ENCODE data around the gene SPARCL1.

SPARCL1 gene

DNA sequence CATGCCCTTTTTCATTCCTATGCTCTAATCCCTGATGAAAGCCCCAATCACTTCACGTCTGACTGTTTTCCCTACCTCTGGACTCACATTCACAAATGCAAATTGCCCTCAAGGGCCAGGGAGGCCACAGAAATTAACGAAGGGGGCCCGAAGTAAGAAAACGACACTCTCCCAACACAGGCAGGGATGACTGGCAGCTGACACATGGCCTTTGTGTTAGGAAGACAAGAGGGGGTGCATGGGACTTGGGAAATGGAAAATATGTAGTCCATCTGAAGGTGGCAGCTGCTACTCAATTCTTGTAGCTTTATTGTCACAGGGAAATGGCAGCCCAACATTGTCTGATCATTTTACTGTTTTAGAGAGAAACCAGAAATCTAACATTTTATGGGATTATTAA is 12.3 kb upstream of the SPARCL1 start:
- DNase-seq = no peak

DNA sequence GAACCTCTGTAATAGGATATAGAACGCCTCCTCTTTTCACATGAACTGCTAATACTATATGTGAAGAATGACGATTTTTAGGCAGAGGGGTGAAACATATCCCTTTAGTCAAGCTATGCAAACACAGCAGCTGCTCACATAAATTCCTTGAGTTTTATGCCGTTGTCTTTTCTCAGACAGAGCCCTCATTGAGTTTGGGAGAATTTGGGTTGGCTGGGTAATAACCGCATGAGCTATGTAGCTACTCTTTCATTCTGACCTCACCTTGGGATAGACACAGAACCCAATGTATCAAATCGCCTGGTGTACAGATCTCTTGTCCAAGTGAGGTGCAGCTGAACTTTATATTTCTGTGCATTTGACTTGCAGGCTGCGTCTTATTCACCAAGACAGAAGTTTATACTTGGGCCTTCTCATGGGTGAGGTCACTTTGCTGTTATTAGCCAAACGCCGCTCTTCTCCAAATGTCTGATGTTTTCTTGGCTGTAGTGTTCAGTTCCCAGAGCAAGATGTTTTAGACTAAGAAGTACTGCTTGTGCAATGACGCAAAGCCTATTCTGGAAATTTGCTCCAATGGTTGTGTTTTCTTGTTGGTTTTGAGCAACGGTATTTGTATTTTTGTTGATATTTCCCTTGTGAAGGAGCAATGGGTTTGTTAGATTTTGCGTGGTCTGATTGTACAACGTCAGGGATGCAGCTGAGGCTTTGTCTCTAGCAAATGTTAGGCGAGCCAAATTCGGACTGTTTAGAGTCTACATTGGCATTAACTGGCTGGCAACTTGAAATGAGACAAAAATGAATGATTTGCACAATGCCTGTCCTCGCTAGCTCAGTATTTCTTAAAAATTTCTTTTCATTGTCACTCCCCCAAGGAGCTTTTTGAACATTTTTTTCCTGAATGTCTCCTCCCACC is 11.2 kb upstream of the SPARCL1 start:
- DNase-seq = no peak

DNA sequence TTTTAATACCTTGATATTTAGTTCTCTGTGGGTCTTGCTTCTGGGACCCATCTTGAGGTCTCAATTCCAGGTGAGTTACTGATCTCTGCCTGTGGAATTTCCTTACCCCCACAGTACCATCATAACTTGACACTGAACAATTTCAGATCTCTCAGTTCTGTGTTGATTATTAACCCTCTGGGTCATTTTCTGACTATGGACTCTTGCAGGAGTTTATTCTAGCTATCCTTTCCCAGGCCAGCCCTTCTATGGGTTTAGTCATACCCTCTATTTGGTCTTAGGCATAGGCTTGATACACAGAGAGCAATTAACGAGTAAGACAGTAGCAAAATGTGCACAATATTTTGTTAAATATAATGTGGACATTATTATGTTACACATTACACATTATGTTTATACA is 3.7 kb upstream of the SPARCL1 start:
- no peak for DNase-seq

DNA sequence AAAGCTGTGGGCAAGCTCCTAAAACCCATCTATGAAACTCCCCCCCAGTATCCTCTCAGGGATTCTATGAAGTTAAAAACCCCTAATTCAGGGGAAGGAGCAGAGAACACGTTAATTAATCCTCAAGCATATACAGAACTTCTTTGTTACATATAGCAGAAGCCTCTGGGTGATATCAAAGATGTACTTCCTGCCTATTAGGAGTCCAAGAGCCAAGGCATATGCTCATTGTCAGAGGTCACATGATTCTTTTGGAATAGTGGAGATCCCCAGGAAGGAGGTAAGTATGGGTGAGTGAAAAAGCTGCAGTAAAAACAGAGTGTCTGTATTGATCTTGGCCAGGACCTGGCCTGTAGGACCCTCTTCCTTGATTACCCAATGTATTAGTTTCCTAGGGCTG is 2.9 kb upstream of the SPARCL1 start:
- DNase-seq = no peak

DNA sequence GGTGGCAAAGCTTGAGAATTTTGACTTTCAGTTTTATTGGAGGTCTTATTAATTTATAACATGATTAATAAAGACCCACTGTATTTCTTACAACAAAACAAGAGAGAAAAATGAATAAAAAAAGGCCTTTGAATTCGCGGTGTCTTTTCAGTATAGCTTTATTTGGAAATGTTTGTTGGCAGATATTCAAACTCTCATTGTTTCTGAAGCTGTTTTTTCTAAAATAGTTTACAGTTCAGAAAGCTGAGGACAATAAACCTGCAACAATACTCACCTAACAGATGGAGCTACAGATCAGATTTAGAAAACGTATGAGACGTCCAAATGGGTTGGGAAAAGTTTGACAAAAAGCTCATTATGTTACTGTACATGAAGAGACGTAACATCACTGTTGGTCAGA is 2.4 kb upstream of the SPARCL1 start:
- DNase-seq = no peak

DNA sequence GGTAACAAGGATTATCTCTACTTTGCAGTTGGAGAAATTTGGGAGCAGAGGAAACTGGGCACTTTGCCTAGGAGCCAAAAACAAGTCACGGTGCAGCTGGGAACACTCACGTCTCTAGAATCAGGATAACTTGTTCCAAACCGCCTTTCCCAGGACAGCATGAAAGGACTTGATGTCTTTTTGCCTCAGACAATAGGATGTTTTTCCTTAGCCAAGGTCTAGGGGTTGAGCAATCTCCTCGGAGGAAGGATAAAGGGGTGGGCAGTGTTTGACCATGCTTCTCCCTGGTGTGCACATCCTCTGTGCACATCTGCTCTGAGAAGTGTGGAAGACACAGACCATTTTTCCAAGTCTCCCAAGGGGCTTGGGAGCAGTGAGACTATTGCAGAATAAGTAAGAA is 1.7 kb upstream of the SPARCL1 start:
- no peak for DNase-seq

DNA sequence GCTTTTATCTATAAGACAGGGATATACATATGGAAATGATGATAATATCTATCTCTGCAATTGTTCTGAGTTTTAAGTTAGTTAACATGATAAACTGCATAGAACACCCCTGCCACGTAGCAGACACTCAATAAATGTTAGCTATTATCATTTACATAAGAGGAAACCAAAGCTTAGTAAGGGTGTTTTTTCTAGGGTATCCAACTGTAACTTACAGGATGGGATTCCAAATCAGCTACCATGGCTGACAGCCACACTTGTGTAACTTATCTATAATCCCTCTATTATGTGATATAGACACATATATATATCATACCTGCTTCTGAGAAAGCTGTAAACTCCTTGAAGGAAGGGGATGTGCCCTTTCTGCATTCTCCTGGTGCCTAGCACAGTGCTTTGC is 1.1 kb upstream of the SPARCL1 start:
- no peak for DNase-seq

DNA sequence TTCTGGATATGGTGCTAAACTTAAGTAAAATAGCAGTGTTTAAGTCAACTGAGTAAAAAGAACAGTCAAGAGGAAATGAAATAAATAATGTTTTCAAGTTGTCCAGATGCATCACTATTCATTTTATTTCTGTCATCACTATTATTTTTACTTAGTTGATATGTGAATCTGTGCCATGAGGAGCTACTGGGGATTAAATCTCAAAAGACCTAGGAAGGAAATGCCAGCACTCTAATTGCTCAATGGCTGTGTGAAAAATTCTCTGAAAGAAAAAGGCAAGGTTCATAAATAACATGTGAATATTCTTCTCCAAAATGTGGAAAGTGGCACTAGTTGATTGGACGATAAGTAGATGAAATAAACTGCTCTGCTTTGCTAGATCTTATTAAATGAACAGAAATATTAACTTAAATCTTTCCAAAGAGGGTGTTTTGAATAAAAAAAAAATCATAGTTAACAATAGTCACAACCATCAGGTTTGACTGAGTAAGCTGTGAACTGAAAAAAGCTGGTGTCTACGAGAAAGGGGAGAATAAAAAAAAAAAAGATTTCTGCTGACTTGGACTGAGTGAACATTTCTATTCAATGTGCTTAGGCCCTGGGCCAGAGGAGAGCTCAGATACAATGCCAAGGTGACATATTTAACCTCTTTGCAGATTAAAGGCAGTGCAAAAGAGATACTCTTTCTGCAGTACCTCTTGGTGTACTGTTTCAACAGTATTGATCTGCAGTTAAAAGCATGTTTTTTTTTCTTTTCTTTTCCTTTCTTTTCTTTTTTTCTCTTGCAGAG is 1.6 kb downstream of the SPARCL1 start:
- no peak for DNase-seq

DNA sequence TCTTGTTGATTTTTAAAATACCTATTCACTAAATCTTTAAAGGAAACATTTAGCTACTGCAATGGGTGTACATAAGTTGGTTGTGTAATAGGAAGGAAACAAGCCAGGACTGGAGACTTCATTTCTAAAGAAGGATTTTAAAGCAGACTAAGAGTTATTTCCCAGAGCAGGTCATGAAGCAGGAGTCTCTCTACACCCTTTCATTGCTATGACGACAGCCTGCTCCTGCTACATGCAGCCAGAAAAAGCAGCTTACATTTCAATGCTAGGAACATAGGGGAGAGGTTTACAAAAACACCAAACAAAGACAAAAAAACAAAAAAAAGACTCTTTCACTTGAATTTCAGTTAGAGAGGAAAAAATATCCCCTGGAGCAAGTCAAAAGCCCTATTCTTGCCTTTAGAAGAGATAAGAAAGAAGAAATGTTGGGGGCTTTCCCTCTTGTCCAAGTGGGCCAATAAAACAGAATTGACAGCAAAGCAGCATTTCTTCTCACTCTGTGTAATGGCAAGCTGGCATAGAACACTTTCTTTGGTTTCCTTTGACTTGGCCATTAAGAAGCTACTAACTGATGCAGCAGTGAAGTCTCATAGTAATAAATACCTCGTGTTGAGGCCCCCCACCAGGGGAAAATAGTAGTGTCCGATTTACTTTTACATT is 3.4 kb downstream of the SPARCL1 start:
- no peak for DNase-seq

DNA sequence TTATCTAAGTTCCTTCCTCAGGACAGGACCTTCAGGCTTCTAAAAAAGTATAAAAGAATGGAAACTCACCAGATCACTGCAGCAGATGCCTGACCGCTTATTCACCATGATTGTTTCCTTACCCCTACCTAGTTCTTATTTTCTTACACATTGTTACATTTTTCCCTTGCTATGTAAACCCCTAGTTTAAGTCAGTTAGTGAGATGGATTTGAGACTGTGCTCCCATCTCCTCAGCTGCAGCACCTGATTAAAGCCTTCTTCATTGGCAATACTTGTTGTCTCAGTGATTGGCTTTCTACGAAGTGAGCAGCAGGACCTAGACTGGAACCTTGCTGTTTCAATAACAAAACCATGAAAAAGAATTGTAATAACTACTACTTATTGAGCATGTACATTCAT is 4.7 kb downstream of the SPARCL1 start:
- no peak for DNase-seq

DNA sequence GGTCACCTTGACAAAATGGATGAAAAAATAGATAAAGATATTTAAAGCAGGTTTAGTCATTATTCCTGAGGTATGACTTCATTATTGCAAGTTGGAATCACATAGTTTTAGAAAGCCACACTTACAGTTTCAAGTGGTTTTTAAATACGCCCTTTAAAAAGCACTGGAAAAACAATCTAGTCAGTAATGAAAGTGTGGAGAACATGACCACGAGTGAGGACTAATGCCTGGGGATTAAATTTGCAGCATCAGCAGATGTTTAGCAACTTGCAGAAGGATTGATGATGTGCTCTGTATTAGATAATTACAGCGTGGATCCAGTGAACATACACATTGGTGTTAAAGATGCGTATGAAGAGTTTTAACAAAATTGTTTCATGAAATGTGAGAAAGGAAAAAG is 5.9 kb downstream of the SPARCL1 start:
- no peak for DNase-seq

DNA sequence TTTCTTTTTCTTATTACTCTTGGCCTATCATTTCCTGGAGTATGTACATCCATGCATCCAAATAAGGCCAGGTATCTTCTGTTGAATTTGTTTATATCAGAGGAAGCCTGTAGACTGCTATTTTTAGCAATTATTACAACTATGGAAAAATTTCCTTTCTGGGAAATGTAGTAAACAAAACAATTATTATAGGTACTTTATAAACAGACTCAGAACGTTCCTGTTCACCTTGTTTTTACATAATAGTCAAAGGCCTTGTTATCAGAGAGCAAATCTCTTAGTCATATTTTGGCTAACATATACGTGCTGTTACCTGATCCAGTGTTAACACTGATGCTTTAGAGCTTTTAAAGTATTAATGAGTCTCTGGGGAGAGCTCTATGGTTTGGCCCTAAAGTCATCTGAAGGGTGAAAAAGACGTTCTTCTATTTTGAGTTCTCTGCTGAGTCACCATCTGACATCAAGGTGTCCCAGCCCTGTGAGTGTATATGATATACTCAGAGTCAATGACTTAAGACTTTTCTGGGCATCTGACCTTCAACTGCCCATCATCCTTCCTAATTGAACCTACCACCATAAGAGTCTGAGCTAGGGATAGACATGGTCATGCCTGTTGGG is 7.3 kb downstream of the SPARCL1 start:
- DNase-seq = no peak

DNA sequence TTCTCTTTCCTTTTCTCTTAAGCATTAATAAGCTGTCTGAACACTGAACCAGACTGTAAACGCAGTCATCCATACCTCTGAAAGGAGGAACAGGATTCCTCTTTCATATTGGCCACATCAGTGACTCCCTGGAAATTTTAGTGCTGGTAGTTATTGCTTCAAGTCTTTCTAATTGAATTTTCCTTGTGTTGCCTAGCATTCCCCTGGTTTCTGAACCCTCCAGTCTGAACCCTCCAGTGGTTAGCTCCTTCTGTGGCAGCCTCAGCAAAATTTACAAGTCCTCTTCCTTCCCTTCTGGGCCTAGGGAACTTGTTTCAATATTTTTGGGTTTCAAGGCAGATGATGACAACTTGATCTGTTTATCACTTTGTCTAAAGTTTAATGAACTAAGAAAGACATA is 7.9 kb downstream of the SPARCL1 start:
- DNase-seq = no peak

DNA sequence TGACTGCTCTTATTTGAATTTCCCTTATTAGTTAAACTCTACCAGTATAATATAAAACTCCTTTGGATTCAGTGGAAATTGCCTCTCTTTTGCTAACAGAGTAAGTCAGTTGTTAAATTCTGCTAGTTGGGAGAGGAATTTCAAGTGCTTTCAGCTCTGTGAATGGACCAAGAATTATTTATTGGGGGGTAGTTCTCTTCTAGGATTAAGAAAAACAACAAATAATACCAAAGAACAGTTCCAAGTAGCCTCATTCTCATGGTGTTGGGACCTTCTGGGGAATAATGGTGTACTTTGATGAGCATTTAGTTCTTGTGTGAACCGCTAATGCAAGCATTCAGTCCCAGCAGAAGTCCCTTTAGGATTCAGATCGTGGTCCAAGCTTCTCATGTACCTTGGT is 11.6 kb downstream of the SPARCL1 start:
- no peak for DNase-seq

DNA sequence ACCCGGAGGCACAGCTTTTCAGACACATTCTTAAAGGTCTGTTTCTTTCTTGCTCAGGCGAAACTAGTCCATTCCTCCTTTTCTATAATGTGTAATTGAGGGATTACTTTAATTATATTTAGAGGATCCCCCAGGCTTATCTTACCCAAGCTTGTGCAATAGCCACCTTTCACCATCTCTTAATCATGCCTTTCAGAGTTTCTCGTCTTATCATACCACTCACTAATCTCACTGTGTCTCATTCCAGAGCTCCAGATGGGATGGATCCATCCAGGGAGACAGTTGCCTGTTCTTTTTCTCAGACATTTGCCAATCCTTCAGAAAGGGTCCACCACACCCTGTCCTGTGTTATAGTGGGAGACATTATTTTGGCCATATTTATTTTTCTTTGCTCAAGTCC is 12.5 kb downstream of the SPARCL1 start:
- no peak for DNase-seq

DNA sequence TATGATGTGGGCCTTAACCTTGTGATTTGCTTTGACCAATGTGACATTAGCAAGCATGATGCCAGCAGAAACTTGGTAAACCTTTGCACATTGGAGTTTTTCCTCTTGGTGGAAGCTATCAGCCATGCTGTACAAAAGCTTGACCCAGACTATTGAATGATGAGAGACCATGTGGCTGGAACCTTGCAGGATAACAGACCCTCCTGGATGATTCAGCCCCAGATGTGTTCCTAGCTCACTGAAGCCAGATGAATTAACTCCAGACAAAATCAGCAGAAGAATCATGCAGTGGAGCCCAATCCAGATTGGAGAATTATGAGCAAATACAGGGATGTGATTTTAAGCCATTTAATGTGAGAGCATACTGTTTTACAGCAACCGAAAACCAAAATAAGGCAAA is 16.8 kb downstream of the SPARCL1 start:
- no peak for DNase-seq

DNA sequence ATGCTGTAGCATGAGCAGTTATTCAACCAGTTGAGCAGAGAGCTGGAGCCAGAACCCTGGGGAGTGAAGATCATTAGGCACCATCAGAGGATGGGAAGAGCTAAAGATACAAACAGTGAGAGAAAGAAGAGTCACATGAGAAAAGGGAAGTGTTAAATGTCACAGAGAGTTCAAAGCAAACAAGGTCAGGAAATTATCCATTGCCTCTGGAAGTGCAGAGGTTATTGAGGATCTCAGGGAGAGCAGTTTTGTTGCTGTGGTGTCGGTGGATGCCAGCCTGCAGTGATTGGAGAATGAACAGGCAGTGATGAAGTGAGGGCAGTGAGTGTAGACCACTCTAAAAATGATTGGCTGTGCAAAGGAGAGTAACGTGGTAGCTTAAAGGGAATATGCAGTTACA is 17.7 kb downstream of the SPARCL1 start:
- no peak for DNase-seq

DNA sequence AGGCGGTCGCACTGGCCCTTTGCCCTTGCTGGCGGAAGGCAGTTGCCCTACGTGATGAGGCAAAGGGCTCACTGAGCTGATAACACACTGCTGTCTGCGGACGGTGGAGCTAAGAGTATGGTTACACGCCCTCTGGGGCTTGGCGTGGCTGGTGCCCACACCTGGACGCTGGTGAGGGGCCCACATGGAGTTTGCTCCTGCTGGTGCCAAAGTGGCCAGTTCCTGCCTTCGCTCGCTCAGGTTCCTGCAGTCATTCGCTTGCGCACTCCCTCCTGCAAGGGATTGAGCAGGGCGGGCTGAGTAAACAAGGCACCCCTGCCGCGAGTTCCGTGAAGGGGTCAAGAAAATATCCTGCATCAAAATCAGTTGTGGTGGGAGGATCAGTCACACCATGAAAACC is 18.4 kb downstream of the SPARCL1 start:
- DNase-seq = no peak

DNA sequence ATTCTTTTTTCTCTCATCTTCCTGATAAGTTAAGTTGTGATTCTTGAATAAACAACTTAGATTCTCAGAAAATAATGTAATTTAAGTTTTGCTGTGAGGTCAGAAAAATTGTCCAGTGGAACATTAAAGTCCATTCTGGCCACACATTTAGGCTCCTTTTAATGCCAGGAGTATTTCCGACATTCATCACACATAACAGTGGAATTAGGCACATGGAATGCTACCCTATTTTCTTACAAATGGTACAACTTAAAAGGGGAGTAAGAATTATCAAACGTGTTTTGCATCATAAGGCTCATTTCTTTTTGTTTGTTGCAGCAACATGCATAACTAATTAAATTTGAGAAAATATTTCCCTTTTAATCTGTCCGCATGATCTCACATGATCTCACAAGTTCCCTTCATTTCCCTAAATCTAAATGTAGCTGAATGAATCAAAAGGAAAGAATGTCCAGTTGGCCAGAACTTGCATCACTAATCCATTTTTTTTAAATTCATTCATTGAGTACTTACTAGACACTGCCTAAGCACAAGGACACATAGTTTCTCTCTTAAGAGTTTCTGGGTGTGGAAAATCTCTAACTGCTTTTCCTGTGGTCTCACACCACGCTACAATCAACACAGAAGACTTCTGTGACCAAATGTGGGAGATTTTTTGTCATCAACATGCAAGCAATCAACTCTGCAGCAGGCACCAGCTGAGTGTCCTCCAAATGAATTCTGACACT is 22.0 kb downstream of the SPARCL1 start:
- no peak for DNase-seq

DNA sequence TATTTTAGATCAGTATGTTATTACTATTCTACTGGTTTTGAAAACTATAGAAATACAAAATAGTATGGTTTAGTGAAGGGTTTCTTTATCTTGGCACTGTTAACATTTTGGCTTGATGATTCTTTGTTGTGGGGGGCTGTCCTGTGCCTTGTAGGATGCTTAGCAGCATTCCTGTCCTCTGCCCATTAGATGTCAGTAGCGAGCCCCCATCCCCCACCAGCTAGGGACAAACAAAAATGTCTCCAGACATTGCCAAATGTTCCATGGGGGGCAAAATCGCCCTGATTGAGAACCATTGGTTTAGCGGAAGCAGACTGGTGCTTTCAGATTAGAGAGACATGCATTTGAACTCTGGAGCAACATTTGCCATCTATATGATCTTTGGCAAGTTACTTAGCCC is 23.3 kb downstream of the SPARCL1 start:
- no peak for DNase-seq

DNA sequence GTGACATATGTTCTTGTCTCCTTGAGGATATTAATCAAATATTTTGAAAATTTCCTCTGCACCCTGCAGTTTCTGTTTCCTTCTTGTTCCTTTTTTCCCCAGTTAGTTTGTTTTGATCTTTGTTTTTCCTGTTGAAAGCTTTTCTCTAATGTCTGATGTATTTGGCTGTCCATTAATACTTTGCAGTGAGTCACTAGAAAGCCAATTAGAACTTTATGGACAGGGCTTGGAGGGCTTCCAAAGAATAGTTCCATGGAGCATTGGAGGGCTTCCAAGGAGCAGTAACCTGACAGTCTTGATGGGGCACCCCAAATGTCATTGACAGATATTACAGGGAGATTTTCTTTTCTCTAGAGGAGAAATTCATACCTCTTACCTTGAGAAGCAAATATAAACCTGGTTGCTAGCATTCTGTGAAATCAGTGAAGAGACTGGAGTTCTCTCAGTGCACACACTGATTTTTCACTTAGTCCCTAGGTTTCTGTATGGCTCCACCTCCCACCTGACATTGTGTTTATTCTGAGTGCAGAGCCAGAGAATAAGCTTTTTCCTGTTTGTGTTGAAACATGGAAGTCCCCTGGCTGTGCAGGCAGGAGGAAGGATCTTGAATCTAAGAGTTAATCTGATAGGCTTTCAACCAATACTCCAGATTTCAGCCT is 26.5 kb downstream of the SPARCL1 start:
- no peak for DNase-seq

DNA sequence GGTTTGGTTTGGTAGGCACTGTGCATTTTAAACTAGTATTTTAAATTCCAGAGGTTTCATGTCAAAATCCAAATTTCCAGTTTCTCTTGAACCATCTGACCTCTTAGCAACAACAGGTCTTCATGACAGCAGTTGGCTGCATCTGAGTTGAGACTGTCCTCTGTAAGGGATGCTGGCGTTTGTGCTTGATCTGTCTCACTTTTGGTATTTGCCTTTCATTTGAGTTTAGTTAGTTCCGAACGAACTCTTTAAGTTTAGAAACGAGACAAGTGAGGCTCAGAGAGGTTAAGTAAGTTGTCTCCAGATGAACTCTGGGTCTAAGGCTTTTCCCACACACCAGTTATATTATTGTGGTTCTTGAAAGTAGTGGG is 29.1 kb downstream of the SPARCL1 start:
- no peak for DNase-seq

Measured in suppressor macrophage treated with lipopolysaccharide for 4 hours (primary cell).